ENCODE measurements around the gene NARF. TPM values are rescaled to one million over a fixed set of nuclear protein-coding genes. Genes with fewer than 3 reads are reported as not detected.

NARF gene
- total RNA-seq, 1 donor from 2014 or later, result 69.2 TPM

DNA sequence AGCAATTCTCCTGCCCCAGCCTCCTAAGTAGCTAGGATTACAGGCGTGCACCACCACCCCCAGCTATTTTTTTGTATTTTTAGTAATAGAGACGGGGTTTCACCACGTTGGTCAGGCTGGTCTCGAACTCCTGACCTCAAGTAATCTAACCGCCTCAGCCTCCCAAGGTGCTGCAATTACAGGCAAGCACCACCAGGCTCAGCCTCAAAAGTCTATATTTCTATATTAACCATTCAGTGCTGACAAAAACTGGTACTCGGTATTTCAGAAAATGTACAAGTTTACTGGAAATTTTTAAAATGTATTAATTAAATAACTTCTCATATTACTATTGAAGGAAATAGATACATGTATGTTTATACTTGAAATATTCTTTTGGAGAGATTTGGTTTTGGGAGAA is 41.8 kb upstream of the NARF start:
- intact Hi-C loops (cut with micrococcal nuclease), result no loop called here
- H3K4me1 ChIP-seq, result peaks cover 38% of the 10 kb centered on the region

DNA sequence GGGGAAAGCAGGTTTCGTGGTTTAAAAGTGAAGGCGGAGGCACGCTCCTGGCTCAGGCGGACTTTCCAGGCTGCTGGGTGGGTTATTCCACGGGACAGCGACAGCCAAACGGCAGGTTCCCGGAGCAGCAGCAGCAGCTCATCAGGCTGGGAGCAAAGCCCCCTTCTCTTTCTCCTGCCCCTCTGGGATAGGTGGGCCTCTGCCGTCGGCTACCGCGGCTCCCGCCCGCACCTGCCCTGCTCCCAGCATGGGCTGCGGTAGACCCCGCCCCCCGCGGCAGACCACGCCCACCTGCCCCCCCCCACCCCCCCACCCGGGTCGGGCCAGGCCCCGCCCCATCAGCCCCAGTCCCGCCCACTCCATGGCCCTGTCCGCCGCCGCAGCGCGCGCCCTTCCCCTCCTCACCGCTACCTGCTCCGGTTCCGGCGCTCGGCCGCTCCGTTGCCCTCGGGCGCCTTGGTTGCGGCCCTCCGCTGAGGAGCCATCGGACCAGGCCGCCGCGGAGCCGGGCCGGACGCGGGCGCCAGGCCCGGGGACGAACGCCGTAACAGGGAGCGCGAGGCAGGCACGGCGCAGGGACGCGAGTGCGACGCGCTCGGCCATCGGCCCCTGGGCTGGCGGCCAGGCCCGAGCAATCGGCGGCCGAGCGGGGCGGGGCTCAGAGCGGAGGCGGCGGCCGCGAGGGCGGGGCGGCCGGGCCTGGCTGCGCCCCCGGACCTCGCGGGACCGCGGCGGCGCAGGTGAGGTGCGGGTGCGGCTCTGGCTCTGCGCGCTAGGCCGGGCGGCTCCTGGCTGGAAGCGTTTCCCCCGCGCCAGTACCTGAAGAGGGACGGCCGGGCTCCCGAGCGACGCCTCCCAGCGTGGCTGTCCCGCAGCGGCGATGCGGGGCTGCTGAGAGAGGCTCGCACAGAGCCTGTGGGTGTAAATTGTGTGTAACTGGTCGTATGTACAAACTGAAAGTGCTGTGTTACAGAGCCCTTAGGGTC is 40.2 kb upstream of the NARF start, which contains the start of the genes HEXD and OGFOD3:
Gene HEXD (plus strand): TSS at position 347 of the 986 bp plus-strand sequence. CDS start 1,453 bp downstream, outside the sequence.
Gene OGFOD3 (minus strand): TSS at position 586 of the 986 bp plus-strand sequence. CDS start 101 bp downstream, at position 485.
- Histone ChIP-seq H3K4me3 (peak within 1 kb of the TSS; percentile 86), H3K27me3 (ENCODE audit: low read depth) (no peaks in the 10 kb centered on the region), H3K36me3 (peaks cover 17% of the 10 kb centered on the region), H3K9me3 (replicated peaks) (peaks cover 10% of the 10 kb centered on the region), H3K27ac (replicated peaks) (peak within 1 kb of the TSS; percentile 96), H3K4me1 (peaks cover 30% of the 10 kb centered on the region)
- peak; percentile 83 for DNase-seq
- intact Hi-C loops (cut with micrococcal nuclease), result no loop called here
- TF ChIP-seq, protein P1, sequence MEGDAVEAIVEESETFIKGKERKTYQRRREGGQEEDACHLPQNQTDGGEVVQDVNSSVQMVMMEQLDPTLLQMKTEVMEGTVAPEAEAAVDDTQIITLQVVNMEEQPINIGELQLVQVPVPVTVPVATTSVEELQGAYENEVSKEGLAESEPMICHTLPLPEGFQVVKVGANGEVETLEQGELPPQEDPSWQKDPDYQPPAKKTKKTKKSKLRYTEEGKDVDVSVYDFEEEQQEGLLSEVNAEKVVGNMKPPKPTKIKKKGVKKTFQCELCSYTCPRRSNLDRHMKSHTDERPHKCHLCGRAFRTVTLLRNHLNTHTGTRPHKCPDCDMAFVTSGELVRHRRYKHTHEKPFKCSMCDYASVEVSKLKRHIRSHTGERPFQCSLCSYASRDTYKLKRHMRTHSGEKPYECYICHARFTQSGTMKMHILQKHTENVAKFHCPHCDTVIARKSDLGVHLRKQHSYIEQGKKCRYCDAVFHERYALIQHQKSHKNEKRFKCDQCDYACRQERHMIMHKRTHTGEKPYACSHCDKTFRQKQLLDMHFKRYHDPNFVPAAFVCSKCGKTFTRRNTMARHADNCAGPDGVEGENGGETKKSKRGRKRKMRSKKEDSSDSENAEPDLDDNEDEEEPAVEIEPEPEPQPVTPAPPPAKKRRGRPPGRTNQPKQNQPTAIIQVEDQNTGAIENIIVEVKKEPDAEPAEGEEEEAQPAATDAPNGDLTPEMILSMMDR (IDR thresholded peaks at IDR 0.05; ENCODE audit: borderline replicate concordance), result peak; percentile 25

More for the DNA sequence above, 41.8 kb upstream of the NARF start:
- Histone ChIP-seq H3K27me3 (ENCODE audit: low read depth) (no peaks in the 10 kb centered on the region), H3K4me3 (no peak overlapping the region), H3K9me3 (replicated peaks) (no peaks in the 10 kb centered on the region), H3K36me3 (peaks cover 12% of the 10 kb centered on the region), H3K27ac (replicated peaks) (no peak overlapping the region)
- TF ChIP-seq, protein P1 (IDR thresholded peaks at IDR 0.05; ENCODE audit: borderline replicate concordance), result peak; percentile 10
- DNase-seq, result no peak

DNA sequence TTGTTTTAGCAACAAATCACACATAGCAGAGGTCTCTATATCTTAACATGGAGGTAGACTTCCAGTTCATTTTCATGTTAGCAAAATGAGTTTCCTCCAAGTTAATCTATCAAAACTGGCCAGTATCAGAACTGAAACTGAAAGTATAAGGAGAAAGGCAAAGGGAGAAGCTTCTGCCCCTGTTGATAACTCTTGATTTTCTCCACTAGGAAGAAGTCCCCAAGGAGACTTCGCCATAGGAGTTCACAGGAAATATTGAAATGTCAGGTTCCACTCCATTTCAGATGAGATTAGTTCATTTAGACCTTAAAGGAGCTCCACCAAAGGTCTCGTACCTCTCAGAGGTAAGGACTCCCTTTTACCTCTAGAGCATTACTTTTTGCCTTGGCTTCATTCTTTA is 39.0 kb upstream of the NARF start:
- TF ChIP-seq, protein P1 (IDR thresholded peaks at IDR 0.05; ENCODE audit: borderline replicate concordance), result no peak
- no peaks in the 10 kb centered on the region for H3K27me3 ChIP-seq (ENCODE audit: low read depth)
- H3K27ac ChIP-seq (replicated peaks), result peak overlapping the region; percentile 96
- intact Hi-C loops (cut with micrococcal nuclease), result no loop called here
- H3K4me3 ChIP-seq, result peak overlapping the region; percentile 86
- peaks cover 24% of the 10 kb centered on the region for H3K4me1 ChIP-seq
- H3K9me3 ChIP-seq (replicated peaks), result peaks cover 11% of the 10 kb centered on the region
- no peak for DNase-seq
- H3K36me3 ChIP-seq, result peaks cover 17% of the 10 kb centered on the region

DNA sequence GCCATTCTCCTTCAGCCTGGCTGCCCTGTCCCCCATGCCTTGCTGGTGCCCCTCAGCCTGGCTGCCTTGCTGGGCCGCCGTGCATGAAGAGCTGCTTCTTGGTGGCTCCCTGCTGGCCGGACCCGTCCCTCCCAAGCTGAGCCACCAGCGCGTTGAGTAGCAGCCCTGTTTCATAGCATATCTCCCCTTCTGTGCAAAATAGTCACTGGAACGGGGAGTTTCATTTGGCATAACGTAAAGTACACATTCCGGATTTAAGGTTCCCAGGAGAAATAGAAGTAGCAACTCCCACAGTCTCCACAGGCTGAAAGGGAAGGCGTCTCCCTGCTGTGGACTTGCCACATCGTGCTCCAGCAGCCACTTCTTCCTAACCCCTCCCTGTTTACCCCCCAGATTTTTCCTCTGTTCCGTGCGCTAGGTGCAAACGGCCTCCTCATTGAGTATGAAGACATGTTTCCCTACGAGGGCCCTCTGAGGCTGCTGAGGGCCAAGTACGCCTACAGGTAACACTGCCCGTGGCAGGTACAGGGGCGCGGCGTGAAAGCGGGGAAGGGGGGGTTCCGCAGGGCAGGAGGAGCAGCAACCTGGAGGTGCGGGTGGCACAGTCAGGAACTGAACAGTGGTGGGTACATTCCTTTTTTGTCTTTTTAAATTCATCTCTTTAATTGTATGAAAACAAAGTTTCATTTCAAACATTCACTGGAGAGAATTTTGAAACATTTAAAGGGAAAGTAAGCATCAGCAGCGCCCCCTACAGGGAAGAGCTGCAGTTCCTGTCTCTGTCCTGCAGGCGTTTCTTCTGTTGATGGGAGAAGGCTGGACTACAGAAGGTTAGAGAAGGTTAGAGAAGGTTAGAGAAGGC is 34.3 kb upstream of the NARF start:
- no peaks in the 10 kb centered on the region for H3K27me3 ChIP-seq (ENCODE audit: low read depth)
- intact Hi-C loops (cut with micrococcal nuclease), result no loop called here
- H3K4me3 ChIP-seq, result no peak overlapping the region
- peaks cover 6% of the 10 kb centered on the region for H3K4me1 ChIP-seq
- TF ChIP-seq, protein P1 (IDR thresholded peaks at IDR 0.05; ENCODE audit: borderline replicate concordance), result peak; percentile 59
- DNase-seq, result no peak
- peaks cover 11% of the 10 kb centered on the region for H3K9me3 ChIP-seq (replicated peaks)
- peaks cover 17% of the 10 kb centered on the region for H3K36me3 ChIP-seq
- no peak overlapping the region for H3K27ac ChIP-seq (replicated peaks)

DNA sequence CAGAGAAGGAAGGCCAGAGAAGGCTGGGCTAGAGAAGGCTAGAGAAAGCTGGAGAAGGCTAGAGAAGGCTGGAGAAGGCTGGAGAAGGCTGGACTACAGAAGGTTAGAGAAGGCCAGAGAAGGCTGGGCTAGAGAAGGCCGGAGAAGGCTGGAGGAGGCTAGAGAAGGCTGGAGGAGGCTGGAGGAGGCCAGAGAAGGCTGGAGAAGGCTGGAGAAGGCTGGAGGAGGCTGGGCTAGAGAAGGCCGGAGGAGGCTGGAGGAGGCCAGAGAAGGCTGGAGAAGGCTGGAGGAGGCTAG is 33.7 kb upstream of the NARF start:
- Histone ChIP-seq H3K4me3 (no peak overlapping the region), H3K27me3 (ENCODE audit: low read depth) (no peaks in the 10 kb centered on the region), H3K27ac (replicated peaks) (no peak overlapping the region), H3K36me3 (peaks cover 17% of the 10 kb centered on the region), H3K4me1 (peaks cover under 1% of the 10 kb centered on the region), H3K9me3 (replicated peaks) (peaks cover 11% of the 10 kb centered on the region)
- intact Hi-C loops (cut with micrococcal nuclease), result no loop called here
- DNase-seq, result no peak
- TF ChIP-seq, protein P1 (IDR thresholded peaks at IDR 0.05; ENCODE audit: borderline replicate concordance), result no peak
